Endothelial cell of umbilical vein (primary cell): ENCODE measurements around the gene R3HDM2. TPM values are rescaled to one million over a fixed set of nuclear protein-coding genes. Genes with fewer than 3 reads are reported as not detected.

Experiments
- BruUV-seq: library from RNA; stranded (reverse); fragments of 400-500 nt; replicated peaks from 2 replicates; lab custom pipeline; 2021; lab: Mats Ljungman, UMichigan
- CTCF ChIA-PET: fragments of 300-600, 350-600 bp; sonication (Branson Sonifier 250); formaldehyde crosslinking; loops from one replicate; lab custom pipeline; 2021; ENCODE audit warnings: antibody characterized with exemption, inconsistent platforms; lab: Charles Lee
- POLR2A ChIA-PET: fragments of 300-600, 350-600 bp; sonication (Branson Sonifier 250); formaldehyde crosslinking; loops from one replicate; lab custom pipeline; 2021; ENCODE audit warnings: antibody characterized with exemption, inconsistent platforms; lab: Charles Lee
- DNase-seq: peaks from one replicate; pipeline ENCODE4 v3.0.0-alpha.2; 2011; ENCODE audit warnings: low read depth, low spot score
- FAIRE-seq: peaks from 2 replicates; lab custom pipeline; 2011; peaks lifted over from hg19 to GRCh38; lab: Jason Lieb, UNC
- H2AFZ ChIP-seq: 2 replicates; pipeline ENCODE4 v1.6.0; 2012; ENCODE audit warnings: low read depth, low read length, control low read depth, inconsistent platforms
- H3K27ac ChIP-seq: 2 replicates; pipeline ENCODE4 v1.5.1; 2011; ENCODE audit warnings: low read depth, mild to moderate bottlenecking, control low read depth, low read length, moderate library complexity; ENCODE audit not compliant: insufficient read depth
- H3K27me3 ChIP-seq, 2 experiments: 2 replicates each; pipeline versions ENCODE4 v1.6.0 to v1.6.1; 2011; ENCODE audit warnings: low read length in 2 of 2, mixed read lengths in 1 of 2; ENCODE audit not compliant: control insufficient read depth in 2 of 2, insufficient read depth in 2 of 2
- H3K36me3 ChIP-seq, 2 experiments: 2 replicates in 1 of 2; 3 replicates in 1 of 2; pipeline ENCODE4 v1.5.1; 2011; ENCODE audit warnings: low read length in 2 of 2, mild to moderate bottlenecking in 1 of 2, moderate library complexity in 1 of 2; ENCODE audit not compliant: control insufficient read depth in 2 of 2, insufficient read depth in 2 of 2; ENCODE audit errors: extremely low read depth in 1 of 2
- H3K4me1 ChIP-seq: 3 replicates; pipeline ENCODE4 v1.5.1; 2011; ENCODE audit warnings: mild to moderate bottlenecking, low read length; ENCODE audit not compliant: control insufficient read depth, insufficient read depth; ENCODE audit errors: extremely low read depth
- H3K4me2 ChIP-seq: 2 replicates; pipeline ENCODE4 v1.6.1; 2011; ENCODE audit warnings: low read length, control low read depth, mixed read lengths; ENCODE audit not compliant: insufficient read depth
- H3K4me3 ChIP-seq, 3 experiments: fragments of 200-600 bp in 1 of 3; sonication (generic), shearing (Covaris generic) in 1 of 3; replicated peaks in 1 of 3; 2 replicates each; pipeline ENCODE4 v1.5.1; 2011 to 2016; ENCODE audit warnings: control low read depth in 3 of 3, low read length in 3 of 3, mild to moderate bottlenecking in 2 of 3, inconsistent platforms in 1 of 3, low read depth in 1 of 3, moderate library complexity in 1 of 3; ENCODE audit not compliant: insufficient read depth in 1 of 3
- H3K79me2 ChIP-seq: 2 replicates; pipeline ENCODE4 v1.6.0; 2012; ENCODE audit warnings: low read length, inconsistent platforms; ENCODE audit not compliant: control insufficient read depth, insufficient read depth
- H3K9ac ChIP-seq: replicated peaks from 2 replicates; pipeline ENCODE3; 2011; ENCODE audit warnings: low read length, control low read depth; ENCODE audit not compliant: insufficient read depth; ENCODE audit errors: extremely low read depth
- H3K9me1 ChIP-seq: replicated peaks from 3 replicates; pipeline ENCODE4 v1.6.0; 2011; ENCODE audit warnings: mild to moderate bottlenecking, low read length; ENCODE audit not compliant: control insufficient read depth, insufficient read depth; ENCODE audit errors: extremely low read depth
- H3K9me3 ChIP-seq: replicated peaks from 2 replicates; pipeline ENCODE4 v1.5.1; 2012; ENCODE audit warnings: low read length, inconsistent platforms; ENCODE audit not compliant: control insufficient read depth, insufficient read depth
- H4K20me1 ChIP-seq: replicated peaks from 2 replicates; pipeline ENCODE3; 2011; ENCODE audit warnings: mild to moderate bottlenecking, low read length; ENCODE audit not compliant: control insufficient read depth, insufficient read depth; ENCODE audit errors: extremely low read depth
- CTCF ChIP-seq, 2 donors: IDR thresholded peaks; 1 replicate in 1 of 2; 2 replicates in 1 of 2; pipeline ENCODE4 v1.5.1; 2011; ENCODE audit warnings: low read length in 2 of 2, mild to moderate bottlenecking in 2 of 2, moderate library complexity in 2 of 2, control low read depth in 1 of 2, inconsistent platforms in 1 of 2, low read depth in 1 of 2; ENCODE audit not compliant: insufficient read depth in 1 of 2; ENCODE audit errors: extremely low read depth in 1 of 2
- EZH2 ChIP-seq: IDR thresholded peaks from 2 replicates; pipeline ENCODE4 v1.6.1; 2012; ENCODE audit warnings: borderline replicate concordance, low read depth, mild to moderate bottlenecking, moderate library complexity, low read length, inconsistent platforms; ENCODE audit not compliant: severe bottlenecking
- FOS ChIP-seq: IDR thresholded peaks from 2 replicates; pipeline ENCODE4 v1.6.1; 2011; ENCODE audit warnings: mild to moderate bottlenecking, low read length, moderate library complexity, borderline replicate concordance; ENCODE audit not compliant: insufficient read depth
- GATA2 ChIP-seq: IDR thresholded peaks from 2 replicates; pipeline ENCODE4 v1.7.0; 2011; ENCODE audit warnings: low read depth, mild to moderate bottlenecking, moderate library complexity, mixed read lengths, low read length; ENCODE audit not compliant: insufficient read length, insufficient read depth
- JUN ChIP-seq: IDR thresholded peaks from 2 replicates; pipeline ENCODE4 v1.6.1; 2011; ENCODE audit warnings: borderline replicate concordance, low read depth; ENCODE audit not compliant: insufficient read length, insufficient read depth
- MAX ChIP-seq: IDR thresholded peaks from 2 replicates; pipeline ENCODE4 v1.6.1; 2011; ENCODE audit not compliant: insufficient read depth, insufficient read length
- MYC ChIP-seq: IDR thresholded peaks from one replicate; pipeline ENCODE4 v1.6.1; 2011; ENCODE audit warnings: mild to moderate bottlenecking, low read depth, low read length
- POLR2A ChIP-seq: IDR thresholded peaks from 2 replicates; pipeline ENCODE4 v1.6.1; 2012; ENCODE audit warnings: low read depth, mild to moderate bottlenecking, control low read depth, low read length
- POLR2AphosphoS5 ChIP-seq: IDR thresholded peaks from 2 replicates; pipeline ENCODE4 v1.6.1; 2012; ENCODE audit warnings: low read depth, mild to moderate bottlenecking, control low read depth, low read length, moderate library complexity; ENCODE audit not compliant: insufficient read depth
- dilution Hi-C: fragments of 300-500 bp; cut with MboI; formaldehyde crosslinking; loops from one replicate; pipeline ENCODE4 v1.15.0; 2019; ENCODE audit warnings: low sequenced_read_pairs; ENCODE audit not compliant: extremely low pct_ligation_motif_present
- intact Hi-C: fragments of 100-400 bp; cut with micrococcal nuclease; formaldehyde crosslinking; loops from one replicate; pipeline ENCODE4 v1.10.0; 2022
- polyA plus RNA-seq, 4 experiments: library from polyadenylated mRNA; depleted of rRNA in 3 of 4; stranded (reverse) in 3 of 4; unstranded in 1 of 4; fragments of >200 nt; gene quantifications; 2 replicates each; pipeline versions ENCODE4 v1.2.1 to v1.2.3, GENCODE V29; 2011 to 2012; ENCODE audit warnings: missing spikeins in 1 of 4
- total RNA-seq: library from RNA; stranded (reverse); gene quantifications from 2 replicates; pipeline ENCODE4 v1.2.3, GENCODE V29; 2021

R3HDM2 gene
- total and polyA plus RNA-seq, 2 donors (not counting 3 experiments of a cell fraction or from before 2014, with no cell fraction given), result 26.1 to 31.3 TPM

GRCh38 chr12:57250541-57250940 lies 180.3 kb downstream of the R3HDM2 start:
- Histone ChIP-seq H3K4me2 (no peak overlapping the region), H3K27ac (no peak overlapping the region)
- FAIRE-seq, result no peak

More at GRCh38 chr12:57250541-57250940, 180.3 kb downstream of the R3HDM2 start:
- no peak for DNase-seq
- Histone ChIP-seq H4K20me1 (no peaks in the 10 kb centered on the region), H3K4me3 (no peak overlapping the region), H2AFZ (no peak overlapping the region), H3K79me2 (no peaks in the 10 kb centered on the region), H3K9me3 (no peaks in the 10 kb centered on the region), H3K36me3 (no peaks in the 10 kb centered on the region), H3K4me1 (no peaks in the 10 kb centered on the region), H3K9me1 (no peaks in the 10 kb centered on the region), H3K27me3 (peaks cover 0 to 1% of the 10 kb centered on the region in 2 experiments), H3K9ac (no peak overlapping the region)
- no peak for TF ChIP-seq CTCF (IDR thresholded peaks at IDR 0.05; ENCODE audit: extremely low read depth in 1 of 2, insufficient read depth in 1 of 2, low read depth in 1 of 2, low read length in 2 of 2)
- TF ChIP-seq FOS, result no peak
- TF ChIP-seq EZH2, result no peak
- TF ChIP-seq MAX, result no peak
- no peak for TF ChIP-seq MYC
- no peak for TF ChIP-seq JUN
- no peak for TF ChIP-seq POLR2AphosphoS5
- TF ChIP-seq GATA2, result no peak
- TF ChIP-seq POLR2A, result no peak
- POLR2A ChIA-PET, result no interaction called here
- dilution Hi-C loops, result no loop called here
- CTCF ChIA-PET, result interaction anchor here (0.6 to 5.1 kb wide), 7 partner anchors 8 to 202 kb away, joined by 3 to 26 read pairs (median 4); partner anchors contain the start of gene SHMT2
- no TSS peak for BruUV-seq
- intact Hi-C loops, result no loop called here
